H1 (cell line): Measurements from ENCODE around the gene TFCP2. TPM values are rescaled to one million over a fixed set of nuclear protein-coding genes. Genes with fewer than 3 reads are reported as not detected.

Experiments used
- CTCF ChIA-PET: fragments of 300-600 bp; sonication (Branson Sonifier 250); formaldehyde crosslinking; loops from one replicate; lab custom pipeline; 2021; ENCODE audit not compliant: partially characterized antibody; lab: Charles Lee
- POLR2A ChIA-PET: fragments of 300-600 bp; sonication (Branson Sonifier 250); formaldehyde crosslinking; loops from one replicate; lab custom pipeline; 2021; ENCODE audit warnings: inconsistent platforms; ENCODE audit not compliant: partially characterized antibody; lab: Charles Lee
- DNase-seq, 2 experiments: peaks; one replicate each; pipeline versions ENCODE4 v3.0.0 to v3.0.0-alpha.2; 2010 to 2022; ENCODE audit warnings: low spot score in 2 of 2, low read depth in 1 of 2, mixed read lengths in 1 of 2
- FAIRE-seq: peaks from 2 replicates; lab custom pipeline; 2011; peaks lifted over from hg19 to GRCh38; lab: Jason Lieb, UNC
- H2AFZ ChIP-seq: 2 replicates; pipeline ENCODE4 v1.8.1; 2012; ENCODE audit warnings: low read length, inconsistent platforms
- H2AK5ac ChIP-seq: 2 replicates; pipeline ENCODE4 v1.6.1; 2013; ENCODE audit warnings: low read depth, low read length
- H2BK120ac ChIP-seq: replicated peaks from 2 replicates; pipeline ENCODE3; 2013; ENCODE audit warnings: low read depth, low read length, inconsistent platforms
- H2BK12ac ChIP-seq: 2 replicates; pipeline ENCODE4 v1.6.1; 2013; ENCODE audit warnings: low read depth, low read length
- H2BK15ac ChIP-seq: 2 replicates; pipeline ENCODE4 v1.6.1; 2013; ENCODE audit warnings: low read length
- H2BK20ac ChIP-seq: 2 replicates; pipeline ENCODE4 v1.6.1; 2013; ENCODE audit warnings: low read length
- H2BK5ac ChIP-seq: 2 replicates; pipeline ENCODE4 v1.6.1; 2013; ENCODE audit warnings: low read depth, low read length
- H3K14ac ChIP-seq: 2 replicates; pipeline ENCODE4 v1.6.1; 2013; ENCODE audit warnings: inconsistent platforms; ENCODE audit not compliant: insufficient read length
- H3K18ac ChIP-seq: 2 replicates; pipeline ENCODE4 v1.6.1; 2013; ENCODE audit warnings: low read length; ENCODE audit errors: extremely low read depth
- H3K23ac ChIP-seq: 2 replicates; pipeline ENCODE4 v1.6.1; 2013; ENCODE audit warnings: inconsistent platforms; ENCODE audit not compliant: insufficient read length
- H3K23me2 ChIP-seq: 2 replicates; pipeline ENCODE4 v1.6.1; 2013; ENCODE audit warnings: low read depth, low read length
- H3K27ac ChIP-seq: 2 replicates; pipeline ENCODE4 v1.6.1; 2011; ENCODE audit warnings: low read depth, low read length, inconsistent platforms
- H3K27me3 ChIP-seq, 4 experiments: replicated peaks in 1 of 4; 1 replicate in 1 of 4; 2 replicates in 3 of 4; pipeline versions ENCODE4 v1.6.1 to v1.8.1; 2011 to 2013; ENCODE audit warnings: low read length in 3 of 4, mild to moderate bottlenecking in 3 of 4, inconsistent platforms in 2 of 4, mixed read lengths in 2 of 4, moderate library complexity in 1 of 4; ENCODE audit not compliant: control insufficient read depth in 3 of 4, insufficient read depth in 3 of 4; ENCODE audit errors: extremely low read depth in 1 of 4
- H3K36me3 ChIP-seq, 4 experiments: 2 replicates each; pipeline versions ENCODE4 v1.6.1 to v1.8.1; 2011 to 2013; ENCODE audit warnings: mild to moderate bottlenecking in 4 of 4, low read length in 3 of 4, moderate library complexity in 2 of 4, control low read depth in 1 of 4, inconsistent platforms in 1 of 4; ENCODE audit not compliant: insufficient read depth in 4 of 4, control insufficient read depth in 2 of 4
- H3K4ac ChIP-seq: replicated peaks from 2 replicates; pipeline ENCODE3; 2013; ENCODE audit warnings: low read length, low read depth, mixed read lengths, inconsistent platforms; ENCODE audit not compliant: insufficient read length
- H3K4me1 ChIP-seq, 4 experiments: replicated peaks in 1 of 4; 1 replicate in 1 of 4; 2 replicates in 3 of 4; pipeline versions ENCODE4 v1.6.1 to v1.8.1; 2011 to 2013; ENCODE audit warnings: low read length in 3 of 4, inconsistent platforms in 2 of 4, mixed read lengths in 1 of 4; ENCODE audit not compliant: insufficient read depth in 4 of 4, control insufficient read depth in 3 of 4
- H3K4me2 ChIP-seq, 2 experiments: 2 replicates each; pipeline versions ENCODE4 v1.6.1 to v1.8.1; 2011 to 2013; ENCODE audit warnings: low read depth in 2 of 2, low read length in 2 of 2, control low read depth in 1 of 2, inconsistent platforms in 1 of 2, mild to moderate bottlenecking in 1 of 2; ENCODE audit not compliant: insufficient read depth in 1 of 2
- H3K4me3 ChIP-seq, 4 experiments: fragments of 200-600, 300-600 bp in 1 of 4; sonication (generic), shearing (Covaris generic), sonication (Bioruptor Twin) in 1 of 4; 2 replicates each; pipeline versions ENCODE4 v1.5.1 to v1.8.1; 2011 to 2016; ENCODE audit warnings: low read length in 4 of 4, low read depth in 3 of 4, control low read depth in 2 of 4, inconsistent platforms in 2 of 4, mild to moderate bottlenecking in 2 of 4, mixed read lengths in 1 of 4, moderate library complexity in 1 of 4; ENCODE audit not compliant: insufficient read depth in 2 of 4; ENCODE audit errors: extremely low read depth in 1 of 4
- H3K56ac ChIP-seq: replicated peaks from 2 replicates; pipeline ENCODE3; 2013; ENCODE audit warnings: low read depth, mild to moderate bottlenecking, mixed read lengths, low read length, inconsistent platforms; ENCODE audit not compliant: insufficient read length
- H3K79me1 ChIP-seq: 2 replicates; pipeline ENCODE4 v1.6.1; 2013; ENCODE audit warnings: low read depth, low read length, control low read depth
- H3K79me2 ChIP-seq, 2 experiments: 2 replicates each; pipeline versions ENCODE4 v1.6.1 to v1.8.1; 2012 to 2013; ENCODE audit warnings: low read length in 2 of 2, mild to moderate bottlenecking in 2 of 2, inconsistent platforms in 1 of 2; ENCODE audit not compliant: insufficient read depth in 2 of 2, control insufficient read depth in 1 of 2
- H3K9ac ChIP-seq, 4 experiments: replicated peaks in 1 of 4; 1 replicate in 1 of 4; 2 replicates in 3 of 4; pipeline versions ENCODE4 v1.6.1 to v1.8.1; 2011 to 2013; ENCODE audit warnings: low read depth in 3 of 4, low read length in 3 of 4, control low read depth in 2 of 4, mild to moderate bottlenecking in 2 of 4, moderate library complexity in 2 of 4, inconsistent platforms in 1 of 4; ENCODE audit errors: extremely low read depth in 1 of 4
- H3K9me3 ChIP-seq, 2 experiments: 2 replicates each; pipeline versions ENCODE4 v1.6.1 to v1.8.1; 2012 to 2013; ENCODE audit warnings: mild to moderate bottlenecking in 2 of 2, moderate library complexity in 2 of 2, control low read depth in 1 of 2, inconsistent platforms in 1 of 2, low read depth in 1 of 2, low read length in 1 of 2, mixed read lengths in 1 of 2; ENCODE audit not compliant: insufficient read depth in 2 of 2
- H4K20me1 ChIP-seq, 2 experiments: replicated peaks in 1 of 2; 2 replicates each; pipeline versions ENCODE3 to v1.8.1; 2011 to 2013; ENCODE audit warnings: inconsistent platforms in 2 of 2, low read length in 2 of 2, mild to moderate bottlenecking in 1 of 2; ENCODE audit not compliant: insufficient read depth in 2 of 2, control insufficient read depth in 1 of 2
- H4K5ac ChIP-seq: 2 replicates; pipeline ENCODE4 v1.6.1; 2013; ENCODE audit warnings: low read length, low read depth, mixed read lengths, inconsistent platforms; ENCODE audit not compliant: insufficient read length
- H4K8ac ChIP-seq: 2 replicates; pipeline ENCODE4 v1.8.0; 2013; ENCODE audit warnings: mild to moderate bottlenecking, moderate library complexity, low read length, inconsistent platforms; ENCODE audit not compliant: insufficient read depth; ENCODE audit errors: extremely low read depth
- H4K91ac ChIP-seq: replicated peaks from 2 replicates; pipeline ENCODE3; 2013; ENCODE audit warnings: low read length, mixed read lengths, inconsistent platforms; ENCODE audit not compliant: insufficient read length
- CBX8 ChIP-seq: fragments of 300-800, 300-1000 bp; sonication (generic); IDR thresholded peaks from 2 replicates; pipeline ENCODE4 v1.7.1; 2016; ENCODE audit warnings: low read depth, low read length, borderline replicate concordance
- EGR1 ChIP-seq: IDR thresholded peaks from 2 replicates; pipeline ENCODE4 v1.6.1; 2011; ENCODE audit warnings: low read depth, low read length, borderline replicate concordance
- HDAC2 ChIP-seq, 2 experiments: fragments of 300-600 bp in 1 of 2; sonication (generic) in 1 of 2; IDR thresholded peaks; 2 replicates each; pipeline ENCODE4 v1.6.1; 2011 to 2012; ENCODE audit warnings: low read depth in 2 of 2, low read length in 2 of 2, mild to moderate bottlenecking in 2 of 2, moderate library complexity in 2 of 2, borderline replicate concordance in 1 of 2, inconsistent platforms in 1 of 2
- KDM1A ChIP-seq: fragments of 200-600, 300-600 bp; sonication (generic); IDR thresholded peaks from 2 replicates; pipeline ENCODE4 v1.7.1; 2016; ENCODE audit warnings: mild to moderate bottlenecking, low read length, borderline replicate concordance
- KDM5A ChIP-seq: fragments of 200-600 bp; IDR thresholded peaks from 2 replicates; pipeline ENCODE4 v1.7.1; 2012; ENCODE audit warnings: mild to moderate bottlenecking, low read length, inconsistent platforms, mixed read lengths
- WGBS, 2 experiments: shearing (Covaris generic) in 1 of 2; methylation state at CpG; one replicate each; pipeline versions ENCODE4 v1.1.6 to v1.1.7; 2013 to 2015; ENCODE audit warnings: low lambda C conversion rate in 2 of 2, mixed read lengths in 2 of 2, inconsistent platforms in 1 of 2, low coverage in 1 of 2, missing lambda C conversion rate in 1 of 2; ENCODE audit not compliant: insufficient replicate concordance in 2 of 2, insufficient coverage in 1 of 2, insufficient read length in 1 of 2; ENCODE audit errors: extremely low coverage in 1 of 2, missing lambda C conversion rate in 1 of 2; 5-methylcytosine and 5-hydroxymethylcytosine counted together
- polyA plus RNA-seq, 7 experiments: library from polyadenylated mRNA; depleted of rRNA in 3 of 7; stranded (reverse) in 5 of 7; unstranded in 2 of 7; fragments of >200 nt in 5 of 7; fragments of 200-250 nt in 2 of 7; gene quantifications; 1 replicate in 5 of 7; 2 replicates in 1 of 7; 4 replicates in 1 of 7; pipeline versions ENCODE4 v1.2.1 to v1.2.3, GENCODE V29; 2011 to 2013; ENCODE audit warnings: missing spikeins in 2 of 7, mixed read lengths in 2 of 7
- total RNA-seq: library from RNA; stranded (reverse); fragmentation: NEBNext Ultra II Directional; extraction: Animal tissue kit (Norgen Biotek cat#: 25700); gene quantifications from 2 replicates; pipeline ENCODE4 v1.2.1, GENCODE V29; 2021

The TFCP2 gene
- total and polyA plus RNA-seq, 2 of the 8 experiments (the other 6 are each of a cell fraction or from before 2014, with no cell fraction given), result 19.8 to 49.2 TPM

GRCh38 chr12:51222461-51222860 lies 49.5 kb upstream of the TFCP2 start:
- Histone ChIP-seq H2BK5ac (no peak overlapping the region; the same call in 1 of the 2 replicates), H2AK5ac (no peak overlapping the region), H3K4me1 (peaks cover 0 to 10% (median 7%) of the 10 kb centered on the region in 4 experiments; a peak in 5 of 7 replicates), H3K9me3 (no peaks in the 10 kb centered on the region), H2BK15ac (no peak overlapping the region), H3K18ac (no peak overlapping the region), H3K4ac (no peak overlapping the region), H2BK120ac (no peak overlapping the region), H3K4me2 (no peak overlapping the region), H3K23ac (no peak overlapping the region), H3K9ac (no peak overlapping the region), H3K27me3 (no peaks in the 10 kb centered on the region), H3K23me2 (peaks cover 7% of the 10 kb centered on the region; the same call in 1 of the 2 replicates), H3K14ac (no peak overlapping the region), H2AFZ (no peak overlapping the region), H2BK20ac (no peak overlapping the region), H3K79me2 (peaks cover 0 to 5% of the 10 kb centered on the region in 2 experiments; a peak in 1 of 4 replicates), H3K4me3 (no peak overlapping the region), H3K79me1 (no peaks in the 10 kb centered on the region), H3K56ac (no peak overlapping the region), H4K5ac (no peak overlapping the region), H2BK12ac (no peak overlapping the region), H3K36me3 (peaks cover 0 to 3% (median 0%) of the 10 kb centered on the region in 4 experiments; a peak in 1 of 8 replicates), H4K20me1 (no peaks in the 10 kb centered on the region), H3K27ac (no peak overlapping the region), H4K8ac (no peak overlapping the region), H4K91ac (no peak overlapping the region)
- TF ChIP-seq HDAC2 (IDR thresholded peaks at IDR 0.05; ENCODE audit: borderline replicate concordance in 1 of 2, low read depth in 2 of 2, low read length in 2 of 2) (no peak), EGR1 (no peak), KDM5A (no peak), KDM1A (no peak), CBX8 (no peak)
- POLR2A ChIA-PET, result interaction anchor here (1.2 to 2.9 kb wide), 3 partner anchors 9 to 139 kb away, joined by 6 to 12 read pairs (median 7); partner anchors contain the start of gene CSRNP2
- no peak for DNase-seq
- CTCF ChIA-PET, result interaction anchor here (1.2 kb wide), 1 partner anchor 11 kb away, joined by 3 read pairs; no protein-coding TSS in a partner anchor
- 94 to 100% methylated on average over 2 to 7 of the region's 7 CpGs for WGBS, 2 experiments
- no peak for FAIRE-seq
